HepG2 (cell line): ENCODE results near the gene NDE1. TPM values are rescaled to one million over a fixed set of nuclear protein-coding genes. Genes with fewer than 3 reads are reported as not detected.
A peak's percentile ranks its signal among the peaks of the same experiment; 100 is the strongest.

Experiments
- BCL6 ChIP-seq: IDR thresholded peaks from 2 replicates; pipeline ENCODE4 v1.6.1; 2016; ENCODE audit warnings: missing genetic modification reagents, missing compliant biosample characterization
- ELF4 ChIP-seq: sonication (generic); formaldehyde crosslinking; IDR thresholded peaks from 2 replicates; pipeline ENCODE4 v1.5.0; 2020; ENCODE audit warnings: missing genetic modification reagents, mild to moderate bottlenecking, moderate library complexity, borderline replicate concordance
- FOXK2 ChIP-seq: fragments of 450-650 bp; IDR thresholded peaks from 2 replicates; pipeline ENCODE4 v1.6.1; 2016
- LCORL ChIP-seq, 2 experiments: fragments of 450-650 bp in 1 of 2; sonication (generic) in 1 of 2; formaldehyde crosslinking in 1 of 2; IDR thresholded peaks; 2 replicates each; pipeline versions ENCODE4 v1.5.0 to v1.6.1; 2017 to 2020; ENCODE audit warnings: antibody characterized with exemption in 1 of 2, missing genetic modification reagents in 1 of 2
- MZF1 ChIP-seq: sonication (generic); formaldehyde crosslinking; IDR thresholded peaks from 2 replicates; pipeline ENCODE4 v1.8.1; 2023; ENCODE audit warnings: mild to moderate bottlenecking, missing genetic modification reagents, borderline replicate concordance
- RBM22 ChIP-seq: fragments of 200-400 bp; formaldehyde crosslinking; optimal IDR thresholded peaks from 2 replicates; pipeline ENCODE3; 2017; ENCODE audit warnings: mild to moderate bottlenecking, low read length, moderate library complexity
- SMYD3 ChIP-seq: sonication (generic); formaldehyde crosslinking; IDR thresholded peaks from 2 replicates; pipeline ENCODE4 v1.8.1; 2023; ENCODE audit warnings: mild to moderate bottlenecking, missing genetic modification reagents
- SOX13 ChIP-seq, 3 experiments: fragments of 450-650 bp in 1 of 3; sonication (generic) in 1 of 3; formaldehyde crosslinking in 1 of 3; IDR thresholded peaks in 2 of 3; conservative IDR thresholded peaks in 1 of 3; 2 replicates each; pipeline versions ENCODE4 v1.5.0 to v1.6.1; 2016 to 2020; ENCODE audit warnings: antibody characterized with exemption in 1 of 3, mild to moderate bottlenecking in 1 of 3, missing compliant biosample characterization in 1 of 3, missing genetic modification reagents in 1 of 3, moderate library complexity in 1 of 3
- TGIF2 ChIP-seq: IDR thresholded peaks from 2 replicates; pipeline ENCODE4 v1.6.1; 2016; ENCODE audit warnings: control low read depth, missing compliant biosample characterization
- YEATS2 ChIP-seq: sonication (generic); formaldehyde crosslinking; IDR thresholded peaks from 2 replicates; pipeline ENCODE4 v1.4.0; 2020; ENCODE audit warnings: missing genetic modification reagents, borderline replicate concordance
- ZMYM3 ChIP-seq: sonication (generic); formaldehyde crosslinking; IDR thresholded peaks from 2 replicates; pipeline ENCODE4 v1.5.1; 2020; ENCODE audit warnings: mild to moderate bottlenecking, missing genetic modification reagents
- ZNF124 ChIP-seq: sonication (generic); formaldehyde crosslinking; IDR thresholded peaks from 2 replicates; pipeline ENCODE4 v1.4.0; 2020; ENCODE audit warnings: missing genetic modification reagents
- ZNF138 ChIP-seq: sonication (generic); formaldehyde crosslinking; IDR thresholded peaks from 2 replicates; pipeline ENCODE4 v1.5.0; 2020; ENCODE audit warnings: mild to moderate bottlenecking, low read depth, missing genetic modification reagents
- ZNF326 ChIP-seq: sonication (generic); formaldehyde crosslinking; IDR thresholded peaks from 2 replicates; pipeline ENCODE4 v1.4.0; 2020; ENCODE audit warnings: missing genetic modification reagents, borderline replicate concordance
- ZNF501 ChIP-seq: sonication (generic); formaldehyde crosslinking; IDR thresholded peaks from 2 replicates; pipeline ENCODE4 v1.5.1; 2020; ENCODE audit warnings: mild to moderate bottlenecking, moderate library complexity, missing genetic modification reagents
- ZNF629 ChIP-seq: sonication (generic); formaldehyde crosslinking; conservative IDR thresholded peaks from 2 replicates; pipeline ENCODE4 v1.5.0; 2020; ENCODE audit warnings: missing genetic modification reagents
- ZNF674 ChIP-seq: sonication (generic); formaldehyde crosslinking; IDR thresholded peaks from 2 replicates; pipeline ENCODE4 v1.5.0; 2020; ENCODE audit warnings: low read depth, mild to moderate bottlenecking, missing genetic modification reagents
- ZNF792 ChIP-seq: IDR thresholded peaks from 2 replicates; pipeline ENCODE4 v1.6.1; 2016
- ZNF883 ChIP-seq: sonication (generic); formaldehyde crosslinking; IDR thresholded peaks from 2 replicates; pipeline ENCODE4 v1.5.1; 2020; ENCODE audit warnings: mild to moderate bottlenecking, missing genetic modification reagents; ENCODE audit errors: not compliant biosample characterization
- ZSCAN21 ChIP-seq: sonication (generic); formaldehyde crosslinking; IDR thresholded peaks from 2 replicates; pipeline ENCODE4 v1.8.0; 2022; ENCODE audit warnings: mild to moderate bottlenecking, missing genetic modification reagents, moderate library complexity, borderline replicate concordance
- polyA plus RNA-seq, 8 experiments: library from polyadenylated mRNA; depleted of rRNA in 3 of 8; stranded (reverse) in 7 of 8; unstranded in 1 of 8; fragments of >200 nt; fragmentation: Illumina TruSeq in 4 of 8; extraction: Trizol in 4 of 8; gene quantifications; 2 replicates each; pipeline versions ENCODE4 v1.2.1 to v1.2.3, GENCODE V29; 2011 to 2016; ENCODE audit warnings: low read depth in 4 of 8, missing spikeins in 1 of 8, mixed read lengths in 1 of 8; ENCODE audit not compliant: insufficient read depth in 1 of 8
- total RNA-seq, 5 experiments: library from RNA; depleted of rRNA; stranded (reverse); fragments of >200 nt; fragmentation: Illumina TruSeq; extraction: Trizol; gene quantifications; 2 replicates each; pipeline ENCODE4 v1.2.3, GENCODE V29; 2016; ENCODE audit warnings: low read depth in 1 of 5
- TF ChIP-seq, protein P1 (sequence below): sonication (generic); formaldehyde crosslinking; IDR thresholded peaks from 2 replicates; pipeline ENCODE4 v1.8.0; 2022; ENCODE audit warnings: mild to moderate bottlenecking, missing genetic modification reagents, moderate library complexity
- TF ChIP-seq, protein P2 (sequence below): sonication (generic); formaldehyde crosslinking; IDR thresholded peaks from 2 replicates; pipeline ENCODE4 v1.4.0; 2020; ENCODE audit warnings: low read depth, mild to moderate bottlenecking, missing genetic modification reagents
- TF ChIP-seq, protein P3 (sequence below): sonication (generic); formaldehyde crosslinking; IDR thresholded peaks from 2 replicates; pipeline ENCODE4 v1.4.0; 2020; ENCODE audit warnings: mild to moderate bottlenecking, missing genetic modification reagents

NDE1 gene
- total and polyA plus RNA-seq, 2 of the 13 experiments (the other 11 are each of a cell fraction or from before 2014, with no cell fraction given), result 40.9 to 72.5 TPM

DNA sequence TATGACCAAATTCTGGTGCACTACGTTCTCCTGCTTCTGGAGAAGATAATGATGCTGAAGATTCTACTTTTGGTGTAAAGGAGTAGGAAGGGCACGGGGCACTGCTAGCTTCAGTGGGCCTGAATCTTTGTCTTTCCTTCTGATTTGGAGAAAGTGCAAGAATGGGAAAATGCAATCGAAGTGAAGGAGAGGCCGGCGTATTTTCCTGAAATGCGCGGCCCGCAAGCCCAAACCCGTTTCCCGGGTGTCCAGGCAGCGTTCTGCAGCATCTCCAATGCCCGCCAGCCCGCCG is 372 bp upstream of the NDE1 start (continued):
- TF ChIP-seq, protein P1, sequence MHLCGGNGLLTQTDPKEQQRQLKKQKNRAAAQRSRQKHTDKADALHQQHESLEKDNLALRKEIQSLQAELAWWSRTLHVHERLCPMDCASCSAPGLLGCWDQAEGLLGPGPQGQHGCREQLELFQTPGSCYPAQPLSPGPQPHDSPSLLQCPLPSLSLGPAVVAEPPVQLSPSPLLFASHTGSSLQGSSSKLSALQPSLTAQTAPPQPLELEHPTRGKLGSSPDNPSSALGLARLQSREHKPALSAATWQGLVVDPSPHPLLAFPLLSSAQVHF (CRISPR knock-in tag), result no peak
- TF ChIP-seq TGIF2 (CRISPR knock-in tag) (no peak), ZNF883 (CRISPR knock-in tag) (no peak), ELF4 (CRISPR knock-in tag) (peak; percentile 28; the same call in 1 of the 2 replicates), SMYD3 (CRISPR knock-in tag) (0 out of 2 replicates have a peak, but pooled peaks have one; percentile 35), LCORL (IDR thresholded peaks at IDR 0.05) (no peak), LCORL (CRISPR knock-in tag; IDR thresholded peaks at IDR 0.05) (no peak), ZSCAN21 (CRISPR knock-in tag) (no peak), ZNF674 (no peak), SOX13 (IDR thresholded peaks at IDR 0.05) (no peak), SOX13 (CRISPR knock-in tag; conservative IDR thresholded peaks at IDR 0.05 in 1 of 2, IDR thresholded peaks at IDR 0.05 in 1 of 2) (no peak), ZNF138 (CRISPR knock-in tag) (no peak), RBM22 (no peak), ZNF501 (no peak), FOXK2 (no peak), BCL6 (CRISPR knock-in tag) (no peak), ZNF792 (no peak), ZNF326 (CRISPR knock-in tag) (no peak), MZF1 (no peak), ZNF629 (CRISPR knock-in tag) (no peak), ZMYM3 (CRISPR knock-in tag) (no peak), ZNF124 (CRISPR knock-in tag) (no peak), YEATS2 (CRISPR knock-in tag) (0 out of 2 replicates have a peak, but pooled peaks have one; percentile 14)
- TF ChIP-seq, protein P2, sequence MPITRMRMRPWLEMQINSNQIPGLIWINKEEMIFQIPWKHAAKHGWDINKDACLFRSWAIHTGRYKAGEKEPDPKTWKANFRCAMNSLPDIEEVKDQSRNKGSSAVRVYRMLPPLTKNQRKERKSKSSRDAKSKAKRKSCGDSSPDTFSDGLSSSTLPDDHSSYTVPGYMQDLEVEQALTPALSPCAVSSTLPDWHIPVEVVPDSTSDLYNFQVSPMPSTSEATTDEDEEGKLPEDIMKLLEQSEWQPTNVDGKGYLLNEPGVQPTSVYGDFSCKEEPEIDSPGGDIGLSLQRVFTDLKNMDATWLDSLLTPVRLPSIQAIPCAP, result no peak
- TF ChIP-seq, protein P3, sequence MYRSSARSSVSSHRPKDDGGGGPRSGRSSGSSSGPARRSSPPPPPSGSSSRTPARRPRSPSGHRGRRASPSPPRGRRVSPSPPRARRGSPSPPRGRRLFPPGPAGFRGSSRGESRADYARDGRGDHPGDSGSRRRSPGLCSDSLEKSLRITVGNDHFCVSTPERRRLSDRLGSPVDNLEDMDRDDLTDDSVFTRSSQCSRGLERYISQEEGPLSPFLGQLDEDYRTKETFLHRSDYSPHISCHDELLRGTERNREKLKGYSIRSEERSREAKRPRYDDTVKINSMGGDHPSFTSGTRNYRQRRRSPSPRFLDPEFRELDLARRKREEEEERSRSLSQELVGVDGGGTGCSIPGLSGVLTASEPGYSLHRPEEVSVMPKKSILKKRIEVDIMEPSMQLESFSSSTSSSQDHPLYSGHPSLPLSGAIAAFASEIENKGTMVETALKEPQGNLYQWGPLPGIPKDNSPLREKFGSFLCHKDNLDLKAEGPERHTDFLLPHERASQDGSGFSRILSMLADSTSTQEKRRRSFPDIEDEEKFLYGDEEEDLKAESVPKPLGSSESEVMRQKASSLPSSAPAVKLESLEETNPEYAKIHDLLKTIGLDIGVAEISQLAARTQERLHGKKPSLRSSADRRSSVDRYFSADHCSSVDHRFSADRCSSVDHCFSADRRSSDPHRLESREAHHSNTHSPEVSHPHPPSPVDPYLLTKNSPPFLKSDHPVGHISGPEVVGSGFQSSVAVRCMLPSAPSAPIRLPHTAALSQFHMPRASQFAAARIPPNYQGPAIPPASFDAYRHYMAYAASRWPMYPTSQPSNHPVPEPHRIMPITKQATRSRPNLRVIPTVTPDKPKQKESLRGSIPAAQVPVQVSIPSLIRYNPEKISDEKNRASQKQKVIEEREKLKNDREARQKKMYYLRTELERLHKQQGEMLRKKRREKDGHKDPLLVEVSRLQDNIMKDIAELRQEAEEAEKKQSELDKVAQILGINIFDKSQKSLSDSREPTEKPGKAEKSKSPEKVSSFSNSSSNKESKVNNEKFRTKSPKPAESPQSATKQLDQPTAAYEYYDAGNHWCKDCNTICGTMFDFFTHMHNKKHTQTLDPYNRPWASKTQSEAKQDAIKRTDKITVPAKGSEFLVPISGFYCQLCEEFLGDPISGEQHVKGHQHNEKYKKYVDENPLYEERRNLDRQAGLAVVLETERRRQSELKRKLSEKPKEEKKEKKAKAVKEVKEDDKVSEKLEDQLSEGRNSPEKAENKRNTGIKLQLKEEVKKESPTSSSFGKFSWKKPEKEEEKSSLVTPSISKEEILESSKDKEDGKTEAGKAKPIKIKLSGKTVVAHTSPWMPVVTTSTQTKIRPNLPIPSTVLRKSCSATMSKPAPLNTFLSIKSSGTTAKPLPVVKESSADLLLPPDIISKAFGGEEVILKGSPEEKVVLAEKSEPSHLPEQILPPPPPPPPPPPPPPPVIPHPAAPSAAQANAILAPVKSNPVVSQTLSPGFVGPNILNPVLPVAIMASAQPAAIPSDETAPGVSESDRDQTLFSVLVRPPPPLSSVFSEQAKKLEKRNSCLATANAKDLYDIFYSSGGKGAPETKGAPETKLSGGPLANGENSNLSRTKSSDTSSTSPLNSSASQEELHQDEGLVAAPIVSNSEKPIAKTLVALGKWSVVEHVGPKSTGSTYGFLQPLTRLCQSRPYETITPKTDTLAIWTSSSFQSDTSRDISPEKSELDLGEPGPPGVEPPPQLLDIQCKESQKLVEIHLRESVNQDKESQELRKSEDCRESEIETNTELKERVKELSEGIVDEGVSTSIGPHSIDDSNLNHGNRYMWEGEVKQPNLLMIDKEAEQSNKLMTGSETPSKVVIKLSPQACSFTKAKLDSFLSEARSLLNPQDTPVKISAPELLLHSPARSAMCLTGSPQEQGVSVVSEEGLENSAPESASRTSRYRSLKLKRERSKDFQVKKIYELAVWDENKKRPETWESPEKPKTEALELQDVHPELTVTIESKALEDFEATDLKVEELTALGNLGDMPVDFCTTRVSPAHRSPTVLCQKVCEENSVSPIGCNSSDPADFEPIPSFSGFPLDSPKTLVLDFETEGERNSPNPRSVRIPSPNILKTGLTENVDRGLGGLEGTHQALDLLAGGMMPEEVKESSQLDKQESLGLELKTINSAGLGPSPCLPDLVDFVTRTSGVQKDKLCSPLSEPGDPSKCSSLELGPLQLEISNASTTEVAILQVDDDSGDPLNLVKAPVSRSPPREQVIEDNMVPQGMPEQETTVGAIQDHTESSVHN (CRISPR knock-in tag), result no peak
